GM12878 (cell line): ENCODE data around the gene ASB2. TPM values are rescaled to one million over a fixed set of nuclear protein-coding genes. Genes with fewer than 3 reads are reported as not detected.

Experiments used
- ATAC-seq: fragments of 200-7000 bp; cut with Tn5 transposase; 3 replicates; pipeline ENCODE4 v1.9.1; 2020; ENCODE audit warnings: mild to moderate bottlenecking, moderate library complexity
- BruUV-seq: library from RNA; stranded (reverse); fragments of 400-500 nt; replicated peaks from 2 replicates; lab custom pipeline; 2021; lab: Mats Ljungman, UMichigan
- CTCF ChIA-PET: fragments of 300-600 bp; sonication (Branson Sonifier 250); formaldehyde crosslinking; extraction: SDS; loops from one replicate; lab custom pipeline; 2021; ENCODE audit warnings: inconsistent platforms; lab: Yijun Ruan, JAX
- POLR2A ChIA-PET: fragments of 350-600 bp; formaldehyde crosslinking; extraction: SDS; loops from one replicate; lab custom pipeline; 2021; ENCODE audit warnings: inconsistent platforms; lab: Charles Lee
- RAD21 ChIA-PET: fragments of 300-600 bp; sonication (Branson Sonifier 250); formaldehyde crosslinking; loops from one replicate; lab custom pipeline; 2023; ENCODE audit warnings: antibody characterized with exemption; ENCODE audit not compliant: unreplicated experiment; lab: Charles Lee
- SMC1A ChIA-PET: fragments of 300-600 bp; sonication (Branson Sonifier 250); formaldehyde crosslinking; loops from one replicate; lab custom pipeline; 2023; ENCODE audit not compliant: unreplicated experiment, uncharacterized antibody; lab: Charles Lee
- DNase-seq: peaks from one replicate; pipeline ENCODE4 v3.0.0-alpha.2; 2011; ENCODE audit warnings: low read depth, low spot score
- FAIRE-seq: peaks from 3 replicates; lab custom pipeline; 2011; peaks lifted over from hg19 to GRCh38; lab: Jason Lieb, UNC
- H2AFZ ChIP-seq: 2 replicates; pipeline ENCODE4 v1.6.0; 2011; ENCODE audit warnings: low read depth, low read length, control low read depth; ENCODE audit not compliant: control insufficient read depth
- H3K27ac ChIP-seq: 2 replicates; pipeline ENCODE4 v1.5.1; 2011; ENCODE audit warnings: control low read depth; ENCODE audit not compliant: control insufficient read depth, insufficient read depth
- H3K27me3 ChIP-seq, 2 experiments: replicated peaks in 1 of 2; 2 replicates each; pipeline versions ENCODE4 v1.6.0 to v1.6.1; 2011; ENCODE audit warnings: low read length in 1 of 2; ENCODE audit not compliant: control insufficient read depth in 2 of 2, insufficient read depth in 2 of 2
- H3K36me3 ChIP-seq, 2 experiments: 2 replicates each; pipeline ENCODE4 v1.5.1; 2011; ENCODE audit warnings: low read length in 1 of 2; ENCODE audit not compliant: control insufficient read depth in 2 of 2, insufficient read depth in 2 of 2
- H3K4me1 ChIP-seq: 2 replicates; pipeline ENCODE4 v1.6.1; 2011; ENCODE audit warnings: mild to moderate bottlenecking, low read length, moderate library complexity, mixed read lengths; ENCODE audit not compliant: control insufficient read depth, insufficient read depth
- H3K4me2 ChIP-seq: 2 replicates; pipeline ENCODE4 v1.6.0; 2011; ENCODE audit warnings: control low read depth; ENCODE audit not compliant: control insufficient read depth, insufficient read depth
- H3K4me3 ChIP-seq: fragments of 200-600 bp; sonication (generic); 2 replicates; pipeline ENCODE4 v1.5.1; 2016
- H3K79me2 ChIP-seq: 2 replicates; pipeline ENCODE4 v1.6.0; 2011; ENCODE audit warnings: low read length; ENCODE audit not compliant: control insufficient read depth, insufficient read depth
- H3K9ac ChIP-seq: 2 replicates; pipeline ENCODE4 v1.8.0; 2011; ENCODE audit warnings: low read length, control low read depth, mixed read lengths; ENCODE audit not compliant: control insufficient read depth, insufficient read depth
- H3K9me3 ChIP-seq: replicated peaks from 3 replicates; pipeline ENCODE4 v1.5.1; 2011; ENCODE audit warnings: mild to moderate bottlenecking, low read length; ENCODE audit not compliant: control insufficient read depth, insufficient read depth
- H4K20me1 ChIP-seq: 2 replicates; pipeline ENCODE4 v1.6.0; 2011; ENCODE audit not compliant: control insufficient read depth, insufficient read depth
- ASH2L ChIP-seq: fragments of 300-600, 200-600 bp; sonication (generic); IDR thresholded peaks from 2 replicates; pipeline ENCODE4 v1.6.1; 2017; ENCODE audit warnings: low read depth, mild to moderate bottlenecking, borderline replicate concordance
- CHD2 ChIP-seq: IDR thresholded peaks from 2 replicates; pipeline ENCODE4 v1.6.1; 2011; ENCODE audit warnings: low read depth, low read length, improper control_type of control experiment, borderline replicate concordance
- E4F1 ChIP-seq: fragments of 450-650 bp; IDR thresholded peaks from 2 replicates; pipeline ENCODE4 v1.6.1; 2018; ENCODE audit warnings: borderline replicate concordance, mild to moderate bottlenecking; ENCODE audit not compliant: partially characterized antibody
- HDAC2 ChIP-seq: fragments of 200-600 bp; sonication (generic); IDR thresholded peaks from 2 replicates; pipeline ENCODE4 v1.6.1; 2017
- IKZF1 ChIP-seq: fragments of 450-650 bp; conservative IDR thresholded peaks from 2 replicates; pipeline ENCODE4 v1.6.1; 2017; ENCODE audit warnings: antibody characterized with exemption, mild to moderate bottlenecking
- MTA3 ChIP-seq: IDR thresholded peaks from 2 replicates; pipeline ENCODE4 v1.6.1; 2012; ENCODE audit warnings: low read length, inconsistent platforms, borderline replicate concordance
- MYC ChIP-seq: IDR thresholded peaks from 2 replicates; pipeline ENCODE4 v1.6.1; 2011; ENCODE audit warnings: mild to moderate bottlenecking, low read length, moderate library complexity, inconsistent platforms; ENCODE audit not compliant: insufficient read depth, insufficient replicate concordance, insufficient read length, severe bottlenecking
- NBN ChIP-seq: fragments of 450-650 bp; IDR thresholded peaks from 2 replicates; pipeline ENCODE4 v1.6.1; 2016
- NFIC ChIP-seq: IDR thresholded peaks from 2 replicates; pipeline ENCODE4 v1.6.1; 2012; ENCODE audit warnings: low read depth, mild to moderate bottlenecking, inconsistent platforms, low read length, moderate library complexity
- PAX8 ChIP-seq: fragments of 450-650 bp; IDR thresholded peaks from 2 replicates; pipeline ENCODE4 v1.6.1; 2017; ENCODE audit warnings: mild to moderate bottlenecking, moderate library complexity
- RB1 ChIP-seq: fragments of 450-650 bp; formaldehyde crosslinking; IDR thresholded peaks from 2 replicates; pipeline ENCODE4 v1.6.1; 2017; ENCODE audit warnings: mild to moderate bottlenecking, borderline replicate concordance
- RELB ChIP-seq: fragments of 450-650 bp; IDR thresholded peaks from 2 replicates; pipeline ENCODE4 v1.6.1; 2017; ENCODE audit warnings: low read depth, mild to moderate bottlenecking, moderate library complexity
- SIN3A ChIP-seq: IDR thresholded peaks from 2 replicates; pipeline ENCODE4 v1.6.1; 2012; ENCODE audit warnings: low read depth, low read length, improper control_type of control experiment
- TBL1XR1 ChIP-seq: IDR thresholded peaks from 2 replicates; pipeline ENCODE4 v1.6.1; 2012; ENCODE audit warnings: low read depth, low read length, improper control_type of control experiment
- USF2 ChIP-seq: IDR thresholded peaks from 2 replicates; pipeline ENCODE4 v1.6.1; 2011; ENCODE audit warnings: low read depth, low read length, improper control_type of control experiment, borderline replicate concordance
- ZBED1 ChIP-seq: IDR thresholded peaks from 2 replicates; pipeline ENCODE4 v1.6.1; 2016; ENCODE audit warnings: borderline replicate concordance
- ZBTB33 ChIP-seq: fragments of 450-650 bp; IDR thresholded peaks from 2 replicates; pipeline ENCODE4 v1.6.1; 2017; ENCODE audit warnings: mild to moderate bottlenecking
- ZNF207 ChIP-seq: fragments of 450-650 bp; IDR thresholded peaks from 2 replicates; pipeline ENCODE4 v1.6.1; 2014; ENCODE audit warnings: antibody characterized with exemption, mild to moderate bottlenecking, borderline replicate concordance
- ZNF622 ChIP-seq: fragments of 450-650 bp; IDR thresholded peaks from 2 replicates; pipeline ENCODE4 v1.6.1; 2017; ENCODE audit warnings: mild to moderate bottlenecking, inconsistent platforms
- WGBS: methylation state at CpG from one replicate; pipeline ENCODE4 v1.1.6; 2016; ENCODE audit warnings: low lambda C conversion rate; ENCODE audit not compliant: insufficient replicate concordance, insufficient coverage; ENCODE audit errors: missing lambda C conversion rate; 5-methylcytosine and 5-hydroxymethylcytosine counted together
- in situ Hi-C: fragments of 300-500 bp; cut with MboI; formaldehyde crosslinking; loops from 9 replicates; pipeline ENCODE4 v1.14.3; 2018; ENCODE audit warnings: mixed read lengths
- intact Hi-C: fragments of 100-400 bp; cut with micrococcal nuclease; formaldehyde crosslinking; loops from one replicate; pipeline ENCODE4 v1.14.2; 2022; ENCODE audit not compliant: unreplicated experiment
- polyA plus RNA-seq, 11 experiments: library from polyadenylated mRNA; depleted of rRNA in 4 of 11; unstranded in 6 of 11; stranded (reverse) in 5 of 11; fragments of >200 nt; fragmentation: Nextera tagmentation in 4 of 11; fragmentation: Illumina TruSeq in 1 of 11; extraction: Ambion mirVana in 4 of 11; extraction: Trizol in 1 of 11; gene quantifications; 1 replicate in 1 of 11; 2 replicates in 10 of 11; pipeline versions ENCODE4 v1.2.1 to v1.2.3, GENCODE V29; 2011 to 2016; ENCODE audit warnings: inconsistent platforms in 2 of 11, missing spikeins in 2 of 11, low read depth in 1 of 11
- total RNA-seq, 4 experiments: library from RNA; depleted of rRNA in 3 of 4; stranded (reverse); fragments of >200 nt in 3 of 4; fragmentation: Illumina TruSeq in 1 of 4; extraction: Trizol in 1 of 4; gene quantifications; 2 replicates each; pipeline versions ENCODE4 v1.2.1 to v1.2.3, GENCODE V29; 2013 to 2021

ASB2 gene
- total and polyA plus RNA-seq, 10 of the 15 experiments (the other 5 are each of a cell fraction or from before 2014, with no cell fraction given) = 3.0 to 54.8 (median 33.5) TPM

- Histone ChIP-seq H3K9me3 (no peaks in the 10 kb centered on the region; the same call in 2 of the 3 replicates), H3K4me1 (peaks cover 11% of the 10 kb centered on the region), H3K4me3 (no peak overlapping the region), H3K9ac (no peak overlapping the region), H3K79me2 (no peaks in the 10 kb centered on the region), H4K20me1 (no peaks in the 10 kb centered on the region), H2AFZ (no peak overlapping the region), H3K36me3 (peaks cover 2 to 4% of the 10 kb centered on the region in 2 experiments; a peak in 3 of 4 replicates), H3K27ac (no peak overlapping the region), H3K27me3 (no peaks in the 10 kb centered on the region), H3K4me2 (no peak overlapping the region)
- ChIA-PET RAD21 (interaction anchor here (1.4 to 13.9 kb wide), 3 partner anchors 26 to 93 kb away, joined by 3 to 344 read pairs (median 209); partner anchors contain the start of gene CCDC197), SMC1A (interaction anchor here (0.7 to 10.5 kb wide), 7 partner anchors 14 to 79 kb away, joined by 3 to 184 read pairs (median 5); no protein-coding TSS in a partner anchor), POLR2A (interaction anchor here (0.7 kb wide), 1 partner anchor 56 kb away, joined by 4 read pairs; no protein-coding TSS in a partner anchor), CTCF (interaction anchor here (1.1 to 12.1 kb wide), 4 partner anchors 9 to 54 kb away, joined by 3 to 541 read pairs (median 174); partner anchors contain the start of genes ASB2 and CCDC197)
- no TSS peak for BruUV-seq
- ATAC-seq (no peak), FAIRE-seq (no peak), DNase-seq (no peak)
- TF ChIP-seq MYC (no peak), ZBTB33 (no peak), CHD2 (no peak), RB1 (no peak), HDAC2 (no peak), IKZF1 (no peak), MTA3 (no peak), ASH2L (no peak), NBN (no peak), TBL1XR1 (no peak), USF2 (no peak), ZBED1 (no peak), ZNF207 (no peak), RELB (no peak), SIN3A (no peak), E4F1 (no peak), ZNF622 (no peak), PAX8 (no peak), NFIC (no peak)
- in situ Hi-C loops = loop anchor here (5.0 kb wide), 1 partner anchor 58 kb away; no protein-coding TSS in a partner anchor
- WGBS = 67% methylated on average over 9 of the region's 9 CpGs
- intact Hi-C loops = no loop called here
Observed at GRCh38 chr14:93943930-93944329, 32.4 kb downstream of the ASB2 start.
